Measurements from ENCODE around the gene RASSF1.

DNA sequence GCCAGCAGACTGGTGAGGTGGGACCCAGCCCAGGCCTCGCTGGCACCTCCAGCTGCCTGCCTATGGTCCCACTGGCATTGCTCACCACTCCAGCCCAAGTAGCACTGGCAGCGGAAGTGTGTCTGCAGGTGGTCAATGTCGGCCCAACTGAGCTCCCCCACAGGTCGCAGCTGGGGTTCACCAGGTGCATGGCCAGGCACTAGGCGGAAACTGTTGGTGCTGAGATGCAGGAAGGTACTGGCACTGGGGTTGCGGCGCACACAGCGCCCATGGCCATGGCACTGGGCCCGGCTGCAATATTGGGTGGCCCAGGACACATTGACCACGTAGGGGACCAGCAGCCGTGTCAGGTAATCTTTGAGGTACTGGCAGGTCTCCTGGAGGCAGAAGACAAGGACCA, 22.5 kb downstream of the RASSF1 start:
- TF ChIP-seq, protein P1, sequence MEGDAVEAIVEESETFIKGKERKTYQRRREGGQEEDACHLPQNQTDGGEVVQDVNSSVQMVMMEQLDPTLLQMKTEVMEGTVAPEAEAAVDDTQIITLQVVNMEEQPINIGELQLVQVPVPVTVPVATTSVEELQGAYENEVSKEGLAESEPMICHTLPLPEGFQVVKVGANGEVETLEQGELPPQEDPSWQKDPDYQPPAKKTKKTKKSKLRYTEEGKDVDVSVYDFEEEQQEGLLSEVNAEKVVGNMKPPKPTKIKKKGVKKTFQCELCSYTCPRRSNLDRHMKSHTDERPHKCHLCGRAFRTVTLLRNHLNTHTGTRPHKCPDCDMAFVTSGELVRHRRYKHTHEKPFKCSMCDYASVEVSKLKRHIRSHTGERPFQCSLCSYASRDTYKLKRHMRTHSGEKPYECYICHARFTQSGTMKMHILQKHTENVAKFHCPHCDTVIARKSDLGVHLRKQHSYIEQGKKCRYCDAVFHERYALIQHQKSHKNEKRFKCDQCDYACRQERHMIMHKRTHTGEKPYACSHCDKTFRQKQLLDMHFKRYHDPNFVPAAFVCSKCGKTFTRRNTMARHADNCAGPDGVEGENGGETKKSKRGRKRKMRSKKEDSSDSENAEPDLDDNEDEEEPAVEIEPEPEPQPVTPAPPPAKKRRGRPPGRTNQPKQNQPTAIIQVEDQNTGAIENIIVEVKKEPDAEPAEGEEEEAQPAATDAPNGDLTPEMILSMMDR (IDR thresholded peaks at IDR 0.05; ENCODE audit: borderline replicate concordance, extremely low read depth, low read length, poor library complexity, severe bottlenecking): no peak
- TF ChIP-seq EZH2 (IDR thresholded peaks at IDR 0.05; ENCODE audit: borderline replicate concordance, low read depth, low read length, severe bottlenecking): no peak

All from DND-41 (cell line).